Hematopoietic multipotent progenitor cell treated with erythropoietin and hydrocortisone succinate and interleukin-3 and kit ligand, for 6 days (in vitro differentiated cells): ENCODE data around the gene YEATS2.

Experiments
- DNase-seq: peaks from one replicate; pipeline ENCODE4 v3.0.0-alpha.2; 2015

The YEATS2 gene

GRCh38 chr3:183815951-183816475, 118.4 kb downstream of the YEATS2 start:
- DNase-seq: no peak

DNA sequence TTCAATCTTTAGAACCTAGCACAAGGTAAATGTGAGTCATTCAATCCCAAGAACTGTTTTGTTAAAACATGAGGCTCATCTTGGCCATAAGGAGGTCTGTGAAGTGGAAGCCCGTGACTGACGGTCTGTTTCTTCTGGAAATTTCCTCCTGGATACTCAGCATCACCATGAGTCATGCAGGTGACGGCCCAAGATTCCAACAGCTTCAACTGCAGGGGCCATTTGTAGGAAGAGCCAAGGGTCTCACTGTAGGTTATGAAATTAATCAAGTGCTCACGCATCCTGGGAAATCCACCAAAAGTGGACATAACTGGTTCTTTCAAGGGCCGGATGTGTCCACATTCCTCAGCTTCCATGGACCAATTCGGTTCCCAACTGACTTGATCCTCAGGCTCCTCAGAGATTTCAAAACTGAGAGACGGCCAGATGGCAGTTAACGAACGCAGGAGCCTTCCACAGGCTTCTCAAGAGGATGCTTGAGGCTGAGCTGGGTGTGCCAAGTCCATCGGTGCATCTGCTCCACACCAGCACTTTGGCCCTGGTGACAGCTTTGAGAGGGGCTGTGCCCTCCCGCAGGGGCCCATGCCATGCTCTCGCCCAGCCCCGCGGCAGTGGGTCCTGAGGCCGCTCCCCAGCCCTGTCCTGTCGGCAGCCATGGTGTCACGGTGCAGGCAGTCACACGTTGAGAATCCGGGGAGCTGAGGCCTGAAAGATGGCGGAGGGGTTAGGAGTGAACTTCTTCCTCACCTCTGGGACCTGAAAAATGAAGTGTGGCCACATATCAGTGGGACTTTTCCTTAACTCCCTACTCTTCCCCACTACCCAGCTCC, 119.3 kb downstream of the YEATS2 start:
- DNase-seq: no peak

GRCh38 chr3:183817639-183818038, 120.0 kb downstream of the YEATS2 start:
- DNase-seq: no peak

- no peak for DNase-seq
Observed at GRCh38 chr3:183818041-183818620, 120.5 kb downstream of the YEATS2 start.

DNA sequence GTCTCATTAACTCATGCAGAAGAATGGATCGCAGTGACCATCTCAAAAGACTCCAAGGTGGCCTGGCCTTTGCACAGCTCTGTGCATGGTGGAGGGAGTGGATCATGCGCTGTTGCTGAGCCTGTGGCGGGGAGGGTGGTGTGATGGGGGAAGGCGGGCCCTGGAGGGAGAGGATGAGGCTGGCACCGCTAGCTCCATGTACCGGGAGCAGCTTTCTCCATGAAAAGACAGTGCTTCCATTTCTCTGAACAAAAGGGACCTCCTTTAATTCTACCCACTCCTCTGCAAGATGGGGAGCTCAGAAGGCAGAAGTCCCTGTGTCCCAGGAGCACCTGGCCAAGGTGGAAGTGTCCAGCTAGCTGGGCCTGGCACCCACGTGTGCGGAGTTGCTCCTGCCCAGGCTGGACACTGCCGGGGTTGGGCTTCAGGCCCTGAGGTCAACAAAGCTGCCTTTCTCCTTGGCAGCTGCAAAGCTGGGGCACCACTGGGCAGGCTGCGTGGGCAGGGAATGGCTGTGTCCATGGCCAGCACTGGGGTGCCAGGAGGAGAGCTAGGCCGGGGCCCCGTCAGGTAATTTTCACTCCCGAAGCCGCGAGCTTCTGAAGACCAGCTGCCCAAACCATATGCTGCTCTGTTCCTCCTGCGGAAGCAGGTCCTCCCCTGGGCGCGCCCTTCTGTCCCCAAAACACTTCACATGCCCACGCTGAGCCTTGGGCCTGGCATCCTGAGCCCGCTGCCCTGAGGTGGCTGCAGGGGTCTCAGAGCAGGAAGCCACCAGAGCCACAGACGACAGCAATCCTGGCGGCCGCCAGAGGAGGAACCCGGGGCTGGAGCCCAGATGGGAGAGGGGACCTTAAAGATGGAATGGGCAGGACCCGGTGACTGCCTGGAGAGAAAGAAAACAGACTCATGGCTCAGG, 121.4 kb downstream of the YEATS2 start:
- no peak for DNase-seq

GRCh38 chr3:183819831-183820230, 122.2 kb downstream of the YEATS2 start:
- DNase-seq: no peak

- DNase-seq: no peak
Observed at GRCh38 chr3:183822631-183823030, 125.0 kb downstream of the YEATS2 start.

GRCh38 chr3:183823963-183824362, 126.4 kb downstream of the YEATS2 start:
- DNase-seq: no peak

DNA sequence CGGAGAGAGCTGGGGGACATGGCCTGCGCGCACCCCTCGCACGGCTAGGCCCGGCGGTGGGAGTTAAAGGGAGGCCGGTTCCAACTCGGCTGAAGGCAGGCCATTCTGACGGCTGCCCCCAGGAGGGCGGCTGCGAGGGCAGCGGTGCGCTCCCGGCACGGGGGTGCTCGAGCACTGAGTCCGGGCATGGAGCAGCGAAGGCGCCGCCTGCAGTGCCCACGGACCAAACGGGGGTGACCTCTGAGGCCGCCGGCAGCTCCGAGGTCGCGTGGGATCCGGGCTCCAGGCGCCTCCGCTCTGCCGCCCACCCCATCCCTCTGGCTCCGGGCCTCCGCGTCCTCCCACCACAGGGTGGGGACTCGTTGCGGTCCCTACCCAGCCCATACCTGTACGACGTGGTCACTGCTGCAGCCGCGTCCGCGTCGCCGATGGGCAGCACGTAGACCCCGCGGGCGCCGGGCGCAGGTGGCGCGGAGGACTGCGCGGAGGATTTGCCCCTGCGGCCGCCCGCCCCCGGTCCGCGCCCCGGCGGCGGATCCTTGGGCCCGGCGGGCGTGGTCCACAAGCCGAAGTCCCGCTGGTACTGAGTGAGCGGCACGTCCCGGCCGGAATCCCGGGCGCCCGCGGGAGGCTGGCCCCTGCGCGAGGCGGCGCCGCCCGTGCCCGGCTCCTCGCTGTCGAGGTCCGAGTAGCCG, 127.3 kb downstream of the YEATS2 start:
- DNase-seq: peak; percentile 43

- peak; percentile 81 for DNase-seq
Observed at GRCh38 chr3:183825456-183826161, 128.0 kb downstream of the YEATS2 start, which contains the start of gene MAP6D1. MAP6D1 (minus strand) TSS chr3:183825577; CDS start chr3:183825547, 30 bp downstream.

- DNase-seq: no peak
Observed at GRCh38 chr3:183826448-183827250, 129.1 kb downstream of the YEATS2 start.

DNA sequence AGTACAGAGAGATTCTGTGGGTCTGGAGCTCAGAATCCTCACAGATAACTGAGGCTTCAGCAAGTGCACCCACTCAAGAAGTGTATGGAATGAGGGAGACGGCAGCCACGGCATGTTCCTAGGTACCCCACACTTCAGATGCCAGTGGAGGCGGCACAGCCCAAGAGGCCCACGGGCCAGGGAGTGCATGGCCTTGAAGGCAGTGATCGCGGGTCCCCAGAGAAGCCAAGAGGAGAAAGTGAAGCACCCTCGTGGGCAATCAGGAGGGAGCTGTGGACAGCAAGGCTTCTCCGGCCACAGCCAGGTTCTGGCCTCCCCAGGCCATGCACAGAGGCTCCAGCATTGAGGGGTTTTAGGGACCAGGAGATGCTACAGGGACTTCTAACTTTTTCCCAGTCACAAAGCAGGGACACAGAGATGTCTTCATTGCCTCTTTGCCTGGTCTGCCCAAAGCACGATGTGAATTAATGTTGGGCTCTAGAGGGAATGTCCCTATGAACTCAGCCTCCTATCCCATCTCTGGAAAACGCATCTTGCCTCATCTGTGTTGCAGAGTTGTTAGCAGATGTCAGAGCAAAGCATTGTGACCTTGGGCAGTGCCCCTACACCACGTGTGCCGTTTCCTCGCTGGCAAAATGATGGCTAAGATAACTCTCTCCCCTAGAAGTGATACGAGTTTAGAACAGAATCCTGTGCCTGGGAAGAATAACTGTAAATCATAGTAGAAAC, 130.4 kb downstream of the YEATS2 start:
- DNase-seq: no peak

- DNase-seq: no peak
Observed at GRCh38 chr3:183828538-183828870, 130.9 kb downstream of the YEATS2 start.

- DNase-seq: no peak
Observed at GRCh38 chr3:183829466-183829865, 131.9 kb downstream of the YEATS2 start.

DNA sequence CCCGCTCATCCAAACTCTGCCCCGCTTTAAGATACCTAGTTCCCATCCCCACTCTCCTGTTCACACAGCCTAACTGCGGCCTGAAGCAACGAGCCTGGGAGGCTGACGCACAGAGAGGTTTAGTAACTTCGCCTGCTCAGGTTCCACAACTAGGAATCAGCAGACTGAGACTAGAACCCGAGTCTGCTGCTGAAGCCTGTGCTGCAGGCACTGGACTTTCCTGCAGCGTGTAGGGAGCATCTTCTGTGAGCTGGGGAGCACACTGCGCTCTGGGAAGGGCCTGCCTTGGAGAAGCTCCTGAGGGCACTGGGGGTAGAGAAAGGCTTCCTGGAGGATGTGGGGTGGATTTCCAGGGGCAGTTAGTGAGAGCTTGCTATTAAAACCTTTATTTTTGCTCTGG, 132.6 kb downstream of the YEATS2 start:
- DNase-seq: no peak

GRCh38 chr3:183833516-183833915, 135.9 kb downstream of the YEATS2 start:
- no peak for DNase-seq

DNA sequence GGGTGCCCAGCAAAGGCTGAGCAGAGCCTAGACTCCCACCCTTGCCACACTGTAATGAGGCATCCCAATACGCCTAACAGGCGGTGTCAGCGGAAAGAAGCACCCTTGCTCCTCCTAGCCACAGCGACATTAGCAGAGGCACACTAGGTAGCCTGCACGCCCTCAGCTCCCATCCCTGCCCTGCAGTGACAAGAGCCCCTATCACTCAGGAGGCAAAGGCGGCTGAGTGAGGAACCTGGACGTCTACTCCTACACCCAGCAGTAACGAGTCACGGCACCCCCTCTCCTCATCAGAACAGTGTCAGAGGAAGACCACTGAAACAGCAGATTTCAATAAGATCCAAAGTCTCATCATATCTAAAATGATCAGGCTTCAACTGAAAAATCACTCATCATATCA, 139.8 kb downstream of the YEATS2 start:
- DNase-seq: no peak

GRCh38 chr3:183837894-183838293, 140.3 kb downstream of the YEATS2 start:
- DNase-seq: no peak

DNA sequence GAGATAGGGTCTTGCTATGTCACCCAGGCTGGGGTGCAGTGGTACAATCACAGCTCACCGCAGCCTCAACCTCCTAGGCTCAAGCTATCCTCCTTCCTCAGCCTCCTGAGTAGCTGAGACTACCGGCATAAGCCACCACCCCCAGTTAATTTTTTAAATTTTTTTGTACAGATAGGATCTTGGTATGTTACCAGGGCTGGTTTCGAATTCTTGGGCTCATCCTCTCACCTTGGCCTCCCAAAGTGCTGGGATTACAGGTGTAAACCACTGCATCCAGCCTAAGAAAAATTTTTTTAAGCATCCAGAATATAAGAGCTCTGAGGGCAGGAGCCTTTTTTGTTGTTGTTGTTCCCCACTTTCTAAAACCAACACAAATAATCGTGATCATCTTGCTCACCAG, 142.2 kb downstream of the YEATS2 start:
- DNase-seq: no peak

- no peak for DNase-seq
Observed at GRCh38 chr3:183844606-183845005, 147.0 kb downstream of the YEATS2 start.
